ENCODE data around the gene ATAT1. TPM values are rescaled to one million over a fixed set of nuclear protein-coding genes. Genes with fewer than 3 reads are reported as not detected.

Gene ATAT1
- total RNA-seq, 1 experiment from 2014 or later, result 2.5 TPM

GRCh38 chr6:30613251-30614043 is 13.2 kb upstream of the ATAT1 start:
- peak; percentile 45 for DNase-seq (ENCODE audit: low read depth)

GRCh38 chr6:30614044-30614842 is 12.4 kb upstream of the ATAT1 start:
- no peak for DNase-seq (ENCODE audit: low read depth)

GRCh38 chr6:30614843-30615218 is 11.8 kb upstream of the ATAT1 start:
- peak; percentile 97 for DNase-seq (ENCODE audit: low read depth)

- DNase-seq (ENCODE audit: low read depth), result peak; percentile 90
These were observed 11.3 kb upstream of the ATAT1 start for GRCh38 chr6:30615219-30615957.

- DNase-seq (ENCODE audit: low read depth), result no peak
These were observed 10.5 kb upstream of the ATAT1 start for GRCh38 chr6:30615958-30616810.

- peak; percentile 100 for DNase-seq (ENCODE audit: low read depth)
These were observed 9.7 kb upstream of the ATAT1 start, which contains the start of gene PPP1R10 for GRCh38 chr6:30616811-30617564. PPP1R10 (minus strand) TSS chr6:30617243; CDS start chr6:30609944, 7,299 bp downstream.

GRCh38 chr6:30617565-30618269 is 9.0 kb upstream of the ATAT1 start, which contains the start of gene MRPS18B:
MRPS18B (plus strand) TSS chr6:30617840; CDS start chr6:30617866, 26 bp downstream.
- DNase-seq (ENCODE audit: low read depth), result peak; percentile 99

GRCh38 chr6:30618270-30618797 is 8.3 kb upstream of the ATAT1 start:
- no peak for DNase-seq (ENCODE audit: low read depth)

- no peak for DNase-seq (ENCODE audit: low read depth)
These were observed 7.1 kb upstream of the ATAT1 start for GRCh38 chr6:30619561-30619960.

GRCh38 chr6:30625511-30625910 is 1.2 kb upstream of the ATAT1 start:
- no peak for DNase-seq (ENCODE audit: low read depth)

DNA sequence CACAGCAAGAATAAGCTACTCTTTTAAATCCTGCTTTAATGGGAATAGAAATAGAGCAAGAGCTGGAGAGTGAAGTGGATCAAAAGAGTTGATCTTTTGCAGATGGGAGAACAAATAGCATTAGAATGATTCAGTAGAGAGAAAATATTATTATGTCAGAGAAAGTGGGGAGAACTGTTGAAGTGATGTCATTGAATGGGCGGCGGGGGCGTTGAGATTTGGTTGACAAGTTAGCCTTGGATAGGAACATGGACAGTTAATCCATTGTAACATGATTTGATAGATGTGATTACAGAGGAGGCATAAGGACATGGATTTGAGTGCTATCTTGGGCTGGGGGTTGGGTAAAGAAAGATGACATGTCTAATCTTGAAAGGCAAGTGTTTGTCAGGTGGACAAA is 9.2 kb downstream of the ATAT1 start:
- no peak for DNase-seq (ENCODE audit: low read depth)

DNA sequence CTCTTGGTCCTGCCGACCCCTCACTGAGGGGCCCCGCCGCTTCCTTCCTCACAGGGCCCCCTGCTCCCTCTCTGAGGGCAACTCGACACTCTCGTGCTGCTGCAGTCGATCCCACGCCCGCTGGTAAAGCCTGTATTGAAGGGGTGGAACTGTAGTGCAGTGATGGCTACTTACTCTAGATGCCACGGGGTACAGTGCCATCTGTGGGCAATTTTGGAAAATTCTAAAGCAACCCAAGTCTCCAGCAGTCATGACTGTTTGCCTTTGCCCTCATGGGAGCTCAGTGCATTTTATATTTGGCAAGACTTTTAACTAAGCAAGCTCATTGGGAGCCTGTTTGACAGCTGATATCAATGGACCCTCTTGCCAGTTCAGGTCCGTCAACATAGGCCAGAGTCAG is 13.8 kb downstream of the ATAT1 start:
- DNase-seq (ENCODE audit: low read depth), result no peak

DNA sequence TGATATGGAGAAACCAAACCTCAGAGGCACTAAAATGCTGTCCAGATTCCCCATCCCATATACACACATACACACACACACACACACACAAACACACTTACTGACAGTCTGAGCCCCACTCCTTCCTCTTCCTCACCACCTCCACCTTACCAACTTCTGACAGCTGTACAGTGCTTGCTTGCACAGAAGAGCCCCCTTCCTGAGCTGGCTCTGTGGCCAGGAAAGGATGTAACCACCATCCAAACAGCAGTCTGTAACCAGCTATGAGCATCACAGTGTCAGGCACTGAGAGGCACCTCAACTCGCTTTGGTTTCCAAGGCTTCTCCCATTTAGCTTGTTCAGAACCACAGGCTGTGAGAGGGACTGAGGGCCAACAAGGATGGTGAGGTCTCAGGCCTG is 14.4 kb downstream of the ATAT1 start:
- DNase-seq (ENCODE audit: low read depth), result no peak

- DNase-seq (ENCODE audit: low read depth), result no peak
These were observed 17.0 kb downstream of the ATAT1 start for GRCh38 chr6:30643656-30644055.

- no peak for DNase-seq (ENCODE audit: low read depth)
These were observed 18.1 kb downstream of the ATAT1 start for GRCh38 chr6:30644769-30645168.

DNA sequence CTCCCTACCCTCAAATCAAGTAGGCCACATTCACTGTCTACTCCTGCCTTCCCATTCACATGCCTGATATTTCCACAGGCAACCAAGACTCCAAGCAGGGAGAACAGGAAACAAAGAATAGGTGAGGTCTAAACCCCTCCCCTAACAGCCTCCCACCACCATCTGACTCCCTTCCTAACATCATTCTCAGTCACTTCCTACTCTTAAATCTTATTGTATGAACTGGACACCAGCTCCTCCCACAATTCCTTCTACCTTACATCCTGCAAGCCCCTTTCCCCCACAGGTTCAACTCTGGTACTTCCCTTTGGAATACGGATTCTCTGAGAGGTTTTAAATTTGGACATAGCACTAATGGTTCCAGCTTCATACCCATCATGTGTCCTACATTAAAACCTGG is 19.3 kb downstream of the ATAT1 start:
- DNase-seq (ENCODE audit: low read depth), result no peak

GRCh38 chr6:30646450-30647241 is 20.0 kb downstream of the ATAT1 start, which contains the start of gene C6orf136:
C6orf136 (plus strand) TSS chr6:30647133; CDS start chr6:30647232, 99 bp downstream.
- DNase-seq (ENCODE audit: low read depth), result peak; percentile 98
